Keratinocyte (primary cell): ENCODE data around the gene ABI1. TPM values are rescaled to one million over a fixed set of nuclear protein-coding genes. Genes with fewer than 3 reads are reported as not detected.

Source experiments
- DNase-seq: peaks from one replicate; pipeline ENCODE4 v3.0.0-alpha.2; 2011; ENCODE audit warnings: low read depth, missing footprints, low spot score
- FAIRE-seq: peaks from 2 replicates; lab custom pipeline; 2011; peaks lifted over from hg19 to GRCh38; lab: Jason Lieb, UNC
- H2AFZ ChIP-seq: 2 replicates; pipeline ENCODE4 v1.6.0; 2012; ENCODE audit warnings: low read length, control low read depth, inconsistent platforms; ENCODE audit not compliant: control insufficient read depth
- H3K27ac ChIP-seq: 2 replicates; pipeline ENCODE4 v1.5.1; 2011; ENCODE audit warnings: low read length; ENCODE audit not compliant: control insufficient read depth, insufficient read depth
- H3K27me3 ChIP-seq: 3 replicates; pipeline ENCODE4 v1.6.0; 2011; ENCODE audit warnings: low read length; ENCODE audit not compliant: control insufficient read depth, insufficient read depth; ENCODE audit errors: extremely low read depth
- H3K36me3 ChIP-seq, 2 experiments: 2 replicates in 1 of 2; 3 replicates in 1 of 2; pipeline ENCODE4 v1.5.1; 2011; ENCODE audit warnings: low read length in 2 of 2, mild to moderate bottlenecking in 1 of 2; ENCODE audit not compliant: control insufficient read depth in 2 of 2, insufficient read depth in 2 of 2; ENCODE audit errors: extremely low read depth in 1 of 2
- H3K4me1 ChIP-seq: 3 replicates; pipeline ENCODE4 v1.5.1; 2011; ENCODE audit warnings: low read length; ENCODE audit not compliant: control insufficient read depth, insufficient read depth; ENCODE audit errors: extremely low read depth
- H3K4me2 ChIP-seq: 3 replicates; pipeline ENCODE4 v1.6.0; 2011; ENCODE audit warnings: low read depth, low read length; ENCODE audit not compliant: control insufficient read depth, insufficient read depth; ENCODE audit errors: extremely low read depth
- H3K4me3 ChIP-seq, 3 experiments: fragments of 200-600 bp in 1 of 3; sonication (generic) in 1 of 3; 2 replicates in 2 of 3; 3 replicates in 1 of 3; pipeline ENCODE4 v1.5.1; 2011 to 2016; ENCODE audit warnings: low read length in 3 of 3, mild to moderate bottlenecking in 3 of 3, control low read depth in 2 of 3, inconsistent platforms in 1 of 3, low read depth in 1 of 3, mixed read lengths in 1 of 3, mixed run types in 1 of 3, moderate library complexity in 1 of 3; ENCODE audit not compliant: control insufficient read depth in 2 of 3, insufficient read depth in 2 of 3; ENCODE audit errors: extremely low read depth in 1 of 3
- H3K79me2 ChIP-seq: 2 replicates; pipeline ENCODE4 v1.6.0; 2012; ENCODE audit warnings: low read length; ENCODE audit not compliant: control insufficient read depth, insufficient read depth
- H3K9ac ChIP-seq: 3 replicates; pipeline ENCODE4 v1.6.0; 2011; ENCODE audit warnings: low read length; ENCODE audit not compliant: control insufficient read depth, insufficient read depth; ENCODE audit errors: extremely low read depth
- H3K9me1 ChIP-seq: 3 replicates; pipeline ENCODE4 v1.6.0; 2011; ENCODE audit warnings: low read length; ENCODE audit not compliant: control insufficient read depth, insufficient read depth; ENCODE audit errors: extremely low read depth
- H3K9me3 ChIP-seq: 2 replicates; pipeline ENCODE4 v1.5.1; 2012; ENCODE audit warnings: low read depth, low read length; ENCODE audit not compliant: control insufficient read depth
- H4K20me1 ChIP-seq: 3 replicates; pipeline ENCODE4 v1.6.0; 2011; ENCODE audit warnings: low read length; ENCODE audit not compliant: control insufficient read depth, insufficient read depth; ENCODE audit errors: extremely low read depth
- CTCF ChIP-seq, 3 experiments: IDR thresholded peaks in 1 of 3; conservative IDR thresholded peaks in 1 of 3; optimal IDR thresholded peaks in 1 of 3; 2 replicates in 2 of 3; 3 replicates in 1 of 3; pipeline versions ENCODE3 to v1.5.1; 2011; ENCODE audit warnings: low read length in 3 of 3, mild to moderate bottlenecking in 3 of 3, moderate library complexity in 2 of 3, control low read depth in 1 of 3, inconsistent platforms in 1 of 3; ENCODE audit not compliant: insufficient read depth in 2 of 3; ENCODE audit errors: extremely low read depth in 1 of 3
- EZH2 ChIP-seq: IDR thresholded peaks from one replicate; pipeline ENCODE4 v1.6.1; 2012; ENCODE audit warnings: inconsistent platforms, mild to moderate bottlenecking, low read length, moderate library complexity
- dilution Hi-C: fragments of 300-500 bp; cut with MboI; formaldehyde crosslinking; loops from one replicate; pipeline ENCODE4 v1.7.0; 2020; ENCODE audit warnings: low sequenced_read_pairs; ENCODE audit not compliant: extremely low pct_ligation_motif_present
- polyA plus RNA-seq, 5 experiments: library from polyadenylated mRNA; depleted of rRNA in 3 of 5; stranded (reverse) in 3 of 5; stranded (forward) in 1 of 5; unstranded in 1 of 5; fragments of >200 nt; gene quantifications; 1 replicate in 1 of 5; 2 replicates in 3 of 5; 3 replicates in 1 of 5; pipeline versions ENCODE4 v1.2.1 to v1.2.3, GENCODE V29; 2011 to 2012; ENCODE audit warnings: missing spikeins in 2 of 5, low read depth in 1 of 5, low replicate concordance in 1 of 5

ABI1 gene
- polyA plus RNA-seq, 1 donor (not counting 4 experiments of a cell fraction or from before 2014, with no cell fraction given): 78.9 TPM

- no peaks in the 10 kb centered on the region for H3K9me3 ChIP-seq
Observed at GRCh38 chr10:26809973-26810372, 50.8 kb downstream of the ABI1 start.

GRCh38 chr10:26807532-26807931, 53.2 kb downstream of the ABI1 start:
- H3K4me1 ChIP-seq: peaks cover 12% of the 10 kb centered on the region
- dilution Hi-C loops: no loop called here
- DNase-seq (no peak), FAIRE-seq (no peak)
- no peak overlapping the region for H2AFZ ChIP-seq
- no peaks in the 10 kb centered on the region for H3K9me3 ChIP-seq
- no peak for TF ChIP-seq EZH2
- no peak for TF ChIP-seq CTCF (optimal IDR thresholded peaks at IDR 0.05 in 1 of 3, IDR thresholded peaks at IDR 0.05 in 1 of 3, conservative IDR thresholded peaks at IDR 0.05 in 1 of 3; ENCODE audit: extremely low read depth in 1 of 3, insufficient read depth in 2 of 3, low read length in 3 of 3)
- peaks cover 1% of the 10 kb centered on the region for H3K9me1 ChIP-seq
- H3K4me3 ChIP-seq: no peak overlapping the region
- H3K27ac ChIP-seq: no peak overlapping the region
- no peak overlapping the region for H3K4me2 ChIP-seq
- peaks cover 7% of the 10 kb centered on the region for H4K20me1 ChIP-seq
- no peaks in the 10 kb centered on the region for H3K36me3 ChIP-seq
- H3K9ac ChIP-seq: no peak overlapping the region
- peaks cover 68% of the 10 kb centered on the region for H3K79me2 ChIP-seq
- H3K27me3 ChIP-seq: no peaks in the 10 kb centered on the region

More at GRCh38 chr10:26809973-26810372, 50.8 kb downstream of the ABI1 start:
- Histone ChIP-seq H3K4me2 (no peak overlapping the region), H3K9ac (no peak overlapping the region), H2AFZ (no peak overlapping the region), H4K20me1 (peaks cover 11% of the 10 kb centered on the region), H3K36me3 (no peaks in the 10 kb centered on the region), H3K27ac (no peak overlapping the region), H3K4me1 (peaks cover 6% of the 10 kb centered on the region), H3K79me2 (peaks cover 68% of the 10 kb centered on the region), H3K27me3 (no peaks in the 10 kb centered on the region), H3K9me1 (no peaks in the 10 kb centered on the region), H3K4me3 (no peak overlapping the region)
- TF ChIP-seq EZH2 (no peak), CTCF (optimal IDR thresholded peaks at IDR 0.05 in 1 of 3, IDR thresholded peaks at IDR 0.05 in 1 of 3, conservative IDR thresholded peaks at IDR 0.05 in 1 of 3; ENCODE audit: extremely low read depth in 1 of 3, insufficient read depth in 2 of 3, low read length in 3 of 3) (no peak)
- FAIRE-seq: no peak
- dilution Hi-C loops: no loop called here
- DNase-seq: no peak
